Activated T-cell treated with anti-CD3 and anti-CD28 coated beads, Interleukin-2, amount 50 U/mL, for 72 hours (primary cell): ENCODE measurements around the gene THSD4. TPM values are rescaled to one million over a fixed set of nuclear protein-coding genes. Genes with fewer than 3 reads are reported as not detected.
"Not testable (repeated sequence)": the region's sequence is repeated elsewhere in the genome, so short reads cannot be mapped to it uniquely, and the experiment has no call there.

ENCODE experiments used
- ATAC-seq, 2 donors: fragments of 150-1000 bp; cut with Tn5 transposase; replicated peaks in 1 of 2; 2 replicates each; pipeline ENCODE4 v1.10.0; 2021; ENCODE audit warnings: moderate library complexity in 2 of 2, mild to moderate bottlenecking in 1 of 2
- DNase-seq, 2 donors: peaks; one replicate each; pipeline ENCODE4 v3.0.0; 2021 to 2022; ENCODE audit warnings: mixed read lengths in 1 of 2
- H3K27ac Mint-ChIP-seq: one replicate; pipeline ENCODE4 v1.8.0; 2022; ENCODE audit warnings: mild to moderate bottlenecking, moderate library complexity, mixed read lengths
- H3K27me3 Mint-ChIP-seq: one replicate; pipeline ENCODE4 v1.8.0; 2022; ENCODE audit warnings: low read depth, mixed read lengths
- H3K36me3 Mint-ChIP-seq, 2 donors: one replicate each; pipeline ENCODE4 v1.8.0; 2022; ENCODE audit warnings: mixed read lengths in 2 of 2, mild to moderate bottlenecking in 1 of 2; ENCODE audit not compliant: insufficient read depth in 2 of 2
- H3K4me1 Mint-ChIP-seq: one replicate; pipeline ENCODE4 v1.8.0; 2022; ENCODE audit warnings: low read depth, mixed read lengths
- H3K4me3 Mint-ChIP-seq, 2 donors: one replicate each; pipeline ENCODE4 v1.8.0; 2022; ENCODE audit warnings: mild to moderate bottlenecking in 2 of 2, mixed read lengths in 2 of 2, moderate library complexity in 2 of 2
- H3K9me3 Mint-ChIP-seq, 2 donors: one replicate each; pipeline ENCODE4 v1.8.0; 2022; ENCODE audit warnings: mixed read lengths in 2 of 2
- total RNA-seq, 2 donors: library from RNA; stranded (reverse); gene quantifications; one replicate each; pipeline ENCODE4 v1.2.3, GENCODE V29; 2022

The THSD4 gene
- total RNA-seq, 2 donors from 2014 or later = not detected

GRCh38 chr15:71715914-71716313 lies 600.6 kb downstream of the THSD4 start:
- Mint-ChIP-seq H3K27me3 (peaks cover 7% of the 10 kb centered on the region), H3K4me1 (no peaks in the 10 kb centered on the region), H3K9me3 (no peaks in the 10 kb centered on the region), H3K27ac (no peak overlapping the region), H3K4me3 (no peak overlapping the region), H3K36me3 (no peaks in the 10 kb centered on the region)
- no peak for ATAC-seq
- no peak for DNase-seq

- no peaks in the 10 kb centered on the region for H3K9me3 Mint-ChIP-seq
- H3K36me3 Mint-ChIP-seq = no peaks in the 10 kb centered on the region
- ATAC-seq (no peak), DNase-seq (no peak)
- H3K4me3 Mint-ChIP-seq = no peak overlapping the region
- no peaks in the 10 kb centered on the region for H3K4me1 Mint-ChIP-seq
- H3K27me3 Mint-ChIP-seq = peaks cover 7% of the 10 kb centered on the region
- no peak overlapping the region for H3K27ac Mint-ChIP-seq
Observed at GRCh38 chr15:71716990-71717389, 601.7 kb downstream of the THSD4 start.

DNA sequence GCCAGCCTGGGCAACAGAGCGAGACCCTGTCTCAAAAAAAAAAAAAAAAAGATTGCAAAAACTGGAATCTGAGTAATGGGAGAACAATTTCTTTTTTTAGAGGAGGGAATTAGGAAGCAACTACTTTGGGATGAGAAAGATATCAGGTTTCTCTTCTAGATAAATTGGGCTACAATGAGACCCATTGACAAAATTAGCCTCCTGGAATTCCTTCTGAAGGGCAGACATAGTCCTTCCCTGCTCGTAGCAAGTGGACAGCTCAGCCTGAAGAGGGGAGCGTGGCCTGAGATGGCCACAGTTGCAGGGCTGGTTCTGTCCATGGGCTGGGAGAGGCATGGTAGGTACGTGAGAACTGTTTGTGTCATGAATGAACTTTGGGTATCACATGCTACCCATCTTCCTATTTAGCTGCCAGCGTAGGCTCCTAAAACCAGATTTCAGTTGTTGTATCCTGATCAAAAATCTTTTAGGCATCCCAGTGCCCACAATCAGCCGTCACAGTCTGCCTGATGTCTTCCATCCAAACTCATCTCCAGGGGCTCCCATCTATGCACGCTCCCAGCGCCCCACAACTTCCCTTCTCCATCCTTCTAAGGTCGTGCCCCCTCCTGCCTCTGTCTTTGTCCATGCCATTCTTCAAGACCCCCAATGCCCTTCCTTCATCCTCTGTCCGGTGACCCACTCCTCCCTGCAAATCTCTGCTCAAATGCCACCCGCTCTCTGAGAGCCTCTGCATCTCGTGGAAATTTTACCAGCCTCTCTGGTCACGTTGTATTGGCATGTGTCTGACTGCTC lies 603.0 kb downstream of the THSD4 start:
- Mint-ChIP-seq H3K27me3 (peaks cover 7% of the 10 kb centered on the region), H3K36me3 (no peaks in the 10 kb centered on the region), H3K27ac (no peak overlapping the region), H3K4me1 (no peaks in the 10 kb centered on the region), H3K9me3 (no peaks in the 10 kb centered on the region), H3K4me3 (no peak overlapping the region)
- DNase-seq = no peak
- ATAC-seq = no peak

GRCh38 chr15:71723344-71723743 lies 608.1 kb downstream of the THSD4 start:
- H3K36me3 Mint-ChIP-seq = no peaks in the 10 kb centered on the region
- ATAC-seq (no peak), DNase-seq (no peak)
- no peaks in the 10 kb centered on the region for H3K4me1 Mint-ChIP-seq
- H3K9me3 Mint-ChIP-seq = no peaks in the 10 kb centered on the region
- no peak overlapping the region for H3K27ac Mint-ChIP-seq
- H3K27me3 Mint-ChIP-seq = no peaks in the 10 kb centered on the region
- H3K4me3 Mint-ChIP-seq = no peak overlapping the region

GRCh38 chr15:71725207-71725955 lies 610.1 kb downstream of the THSD4 start:
- H3K27ac Mint-ChIP-seq, H3K4me1 Mint-ChIP-seq, H3K27me3 Mint-ChIP-seq, ATAC-seq, H3K36me3 Mint-ChIP-seq, H3K4me3 Mint-ChIP-seq, DNase-seq, H3K9me3 Mint-ChIP-seq: not testable (repeated sequence)

- ATAC-seq = no peak
- H3K27me3 Mint-ChIP-seq = peaks cover 18% of the 10 kb centered on the region
- H3K4me1 Mint-ChIP-seq = no peaks in the 10 kb centered on the region
- H3K27ac Mint-ChIP-seq = no peak overlapping the region
- DNase-seq = no peak
- no peaks in the 10 kb centered on the region for H3K9me3 Mint-ChIP-seq
- H3K4me3 Mint-ChIP-seq = no peak overlapping the region
- no peaks in the 10 kb centered on the region for H3K36me3 Mint-ChIP-seq
Observed at GRCh38 chr15:71728881-71729280, 613.6 kb downstream of the THSD4 start.

- H3K4me3 Mint-ChIP-seq = no peak overlapping the region
- no peaks in the 10 kb centered on the region for H3K9me3 Mint-ChIP-seq
Observed at GRCh38 chr15:71729319-71729718, 614.0 kb downstream of the THSD4 start.

DNA sequence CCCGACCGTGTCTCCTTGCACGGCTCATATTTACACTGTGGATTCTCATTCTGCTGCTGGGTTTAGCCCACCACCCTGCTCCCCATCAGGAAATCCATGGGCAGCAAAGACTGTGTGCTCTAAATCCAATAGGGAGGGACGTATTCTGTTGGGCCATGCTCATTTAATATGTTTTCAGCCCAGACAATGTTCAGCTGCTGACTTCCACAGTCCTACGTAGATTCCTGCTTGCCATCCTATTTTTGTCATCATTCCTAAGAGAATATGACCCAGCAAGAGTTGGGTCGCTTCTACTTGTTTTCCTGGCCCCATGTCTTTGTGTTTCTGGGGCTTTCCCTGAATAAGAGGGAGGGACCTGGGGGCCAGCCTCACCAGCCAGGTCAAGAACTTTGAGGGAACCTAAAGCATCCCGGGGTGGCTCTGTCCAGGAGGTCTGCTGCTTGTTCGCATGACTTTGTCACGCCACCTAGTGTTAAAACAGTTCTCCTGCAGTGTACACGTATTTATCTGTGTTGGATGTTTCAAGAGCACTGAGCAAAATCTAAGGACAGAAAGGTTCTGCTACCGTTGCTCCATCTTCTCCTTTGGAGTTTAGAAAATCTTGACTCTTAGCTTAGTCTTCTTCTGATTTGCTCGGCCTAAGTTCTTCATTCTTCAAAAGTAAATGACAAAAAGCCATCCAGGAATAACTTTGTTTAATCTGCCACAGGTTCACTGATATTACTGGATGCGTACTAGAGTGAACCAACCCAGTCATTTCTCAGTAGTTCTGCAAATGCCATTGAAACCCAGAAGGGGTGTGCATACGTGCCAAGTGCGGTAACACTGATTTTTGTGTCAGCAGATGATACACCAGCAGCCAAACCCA lies 615.2 kb downstream of the THSD4 start:
- DNase-seq (peak; percentile 25 to 36), ATAC-seq (peak; percentile 59 to 63)
- Mint-ChIP-seq H3K27ac (no peak overlapping the region), H3K4me1 (no peaks in the 10 kb centered on the region), H3K4me3 (no peak overlapping the region), H3K9me3 (no peaks in the 10 kb centered on the region), H3K36me3 (no peaks in the 10 kb centered on the region), H3K27me3 (peaks cover 18% of the 10 kb centered on the region)

More at GRCh38 chr15:71729319-71729718, 614.0 kb downstream of the THSD4 start:
- Mint-ChIP-seq H3K27ac (no peak overlapping the region), H3K27me3 (peaks cover 18% of the 10 kb centered on the region), H3K4me1 (no peaks in the 10 kb centered on the region), H3K36me3 (no peaks in the 10 kb centered on the region)
- DNase-seq (no peak), ATAC-seq (no peak)

- Mint-ChIP-seq H3K27me3 (peaks cover 18% of the 10 kb centered on the region), H3K4me3 (no peak overlapping the region)
- DNase-seq = no peak
Observed at GRCh38 chr15:71732636-71733035, 617.4 kb downstream of the THSD4 start.

DNA sequence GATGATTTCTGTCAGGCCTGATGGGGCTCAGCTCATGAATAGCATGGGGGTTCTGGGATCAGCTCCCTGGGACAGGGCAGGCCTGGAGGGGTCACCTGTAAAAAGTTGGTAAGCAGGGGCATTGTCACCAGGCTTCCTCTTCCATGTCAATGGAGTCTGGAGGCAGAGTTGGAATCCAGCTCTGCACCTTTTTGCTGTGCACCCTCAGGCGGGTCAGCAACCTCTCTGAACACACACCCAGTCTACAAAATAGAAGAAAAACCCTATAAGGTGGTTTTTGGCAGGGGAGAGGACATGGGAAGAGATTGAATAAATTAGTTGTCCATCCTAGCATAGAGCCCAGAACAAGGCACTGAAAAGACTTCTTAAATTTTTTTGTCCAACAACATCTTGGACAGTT lies 617.9 kb downstream of the THSD4 start:
- Mint-ChIP-seq H3K36me3 (no peaks in the 10 kb centered on the region), H3K27ac (no peak overlapping the region), H3K4me3 (no peak overlapping the region), H3K4me1 (no peaks in the 10 kb centered on the region), H3K27me3 (peaks cover 18% of the 10 kb centered on the region), H3K9me3 (no peaks in the 10 kb centered on the region)
- ATAC-seq = no peak
- no peak for DNase-seq

More at GRCh38 chr15:71732636-71733035, 617.4 kb downstream of the THSD4 start:
- ATAC-seq = no peak
- Mint-ChIP-seq H3K27ac (no peak overlapping the region), H3K9me3 (no peaks in the 10 kb centered on the region), H3K36me3 (no peaks in the 10 kb centered on the region), H3K4me1 (no peaks in the 10 kb centered on the region)

- Mint-ChIP-seq H3K27ac (no peak overlapping the region), H3K4me1 (no peaks in the 10 kb centered on the region), H3K9me3 (no peaks in the 10 kb centered on the region), H3K36me3 (no peaks in the 10 kb centered on the region), H3K27me3 (peaks cover 18% of the 10 kb centered on the region), H3K4me3 (no peak overlapping the region)
- ATAC-seq (no peak), DNase-seq (no peak)
Observed at GRCh38 chr15:71734709-71735384, 619.6 kb downstream of the THSD4 start.

GRCh38 chr15:71735385-71735757 lies 620.1 kb downstream of the THSD4 start:
- no peak overlapping the region for H3K4me3 Mint-ChIP-seq
- H3K9me3 Mint-ChIP-seq = no peaks in the 10 kb centered on the region
- H3K36me3 Mint-ChIP-seq = no peaks in the 10 kb centered on the region
- H3K27ac Mint-ChIP-seq = no peak overlapping the region
- ATAC-seq (no peak), DNase-seq (no peak)
- peaks cover 14% of the 10 kb centered on the region for H3K27me3 Mint-ChIP-seq
- no peaks in the 10 kb centered on the region for H3K4me1 Mint-ChIP-seq
